ENCODE data around the gene STX16. TPM values are rescaled to one million over a fixed set of nuclear protein-coding genes. Genes with fewer than 3 reads are reported as not detected.

The STX16 gene
- total RNA-seq, 4 donors from 2014 or later: 53.2 to 112 (median 65.8) TPM

DNA sequence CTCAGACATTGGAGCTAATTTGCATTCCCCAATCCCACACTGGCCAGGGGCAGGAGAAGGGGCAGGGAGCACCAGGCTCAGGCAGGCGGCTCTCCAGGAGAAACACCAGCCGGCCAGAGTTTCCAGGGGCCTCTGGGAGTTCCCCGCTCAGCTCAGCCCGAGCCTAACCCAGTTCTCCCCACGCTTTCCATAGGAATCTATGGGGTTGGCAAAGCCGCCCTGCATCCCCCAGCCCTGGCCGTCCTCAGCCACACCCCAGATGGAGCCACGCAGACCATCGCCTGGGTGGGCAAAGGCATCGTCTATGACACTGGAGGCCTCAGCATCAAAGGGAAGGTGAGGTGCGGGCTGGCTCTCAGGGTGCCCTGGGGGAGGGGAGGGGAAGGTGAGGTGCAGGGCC lies 49.7 kb downstream of the STX16 start:
- TF ChIP-seq, protein P1, sequence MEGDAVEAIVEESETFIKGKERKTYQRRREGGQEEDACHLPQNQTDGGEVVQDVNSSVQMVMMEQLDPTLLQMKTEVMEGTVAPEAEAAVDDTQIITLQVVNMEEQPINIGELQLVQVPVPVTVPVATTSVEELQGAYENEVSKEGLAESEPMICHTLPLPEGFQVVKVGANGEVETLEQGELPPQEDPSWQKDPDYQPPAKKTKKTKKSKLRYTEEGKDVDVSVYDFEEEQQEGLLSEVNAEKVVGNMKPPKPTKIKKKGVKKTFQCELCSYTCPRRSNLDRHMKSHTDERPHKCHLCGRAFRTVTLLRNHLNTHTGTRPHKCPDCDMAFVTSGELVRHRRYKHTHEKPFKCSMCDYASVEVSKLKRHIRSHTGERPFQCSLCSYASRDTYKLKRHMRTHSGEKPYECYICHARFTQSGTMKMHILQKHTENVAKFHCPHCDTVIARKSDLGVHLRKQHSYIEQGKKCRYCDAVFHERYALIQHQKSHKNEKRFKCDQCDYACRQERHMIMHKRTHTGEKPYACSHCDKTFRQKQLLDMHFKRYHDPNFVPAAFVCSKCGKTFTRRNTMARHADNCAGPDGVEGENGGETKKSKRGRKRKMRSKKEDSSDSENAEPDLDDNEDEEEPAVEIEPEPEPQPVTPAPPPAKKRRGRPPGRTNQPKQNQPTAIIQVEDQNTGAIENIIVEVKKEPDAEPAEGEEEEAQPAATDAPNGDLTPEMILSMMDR (IDR thresholded peaks at IDR 0.05; ENCODE audit: low read depth): no peak

DNA sequence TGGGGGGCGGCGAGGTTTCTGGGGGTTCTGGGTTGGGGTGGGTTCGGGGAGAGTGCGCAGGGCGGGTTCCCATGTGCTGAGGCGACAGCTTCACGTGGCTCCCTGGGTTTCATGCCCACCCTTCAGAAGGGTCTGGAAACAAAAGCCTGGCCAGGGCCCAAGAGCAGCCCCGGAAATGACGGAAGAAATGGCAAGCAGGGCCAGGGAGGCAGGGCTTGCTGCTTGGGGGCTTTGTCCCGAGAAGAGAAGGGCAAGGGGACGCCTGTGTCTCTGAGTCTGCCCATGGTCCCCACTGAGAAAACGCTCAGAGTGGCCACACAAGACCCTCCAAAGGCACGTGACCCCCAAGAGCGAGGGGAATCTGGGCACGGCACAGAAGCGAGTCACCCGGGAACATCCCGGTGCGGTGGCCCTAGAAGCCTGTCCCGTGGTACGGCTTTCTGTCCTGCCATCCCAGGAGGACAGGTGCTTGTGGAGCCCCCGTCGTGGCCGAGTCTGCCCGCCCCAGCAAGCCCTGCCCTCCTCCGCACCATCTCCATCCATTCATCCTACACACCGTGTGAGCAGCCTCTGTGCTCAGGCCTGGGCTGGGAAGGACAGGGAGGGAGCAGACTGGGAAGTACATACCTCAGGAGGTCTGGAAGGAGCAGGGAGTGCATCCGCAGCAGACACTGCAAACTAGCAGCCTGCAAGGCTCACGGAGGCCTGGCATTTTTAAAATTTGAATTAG lies 50.5 kb downstream of the STX16 start:
- TF ChIP-seq, protein P1 (IDR thresholded peaks at IDR 0.05; ENCODE audit: low read depth): no peak

DNA sequence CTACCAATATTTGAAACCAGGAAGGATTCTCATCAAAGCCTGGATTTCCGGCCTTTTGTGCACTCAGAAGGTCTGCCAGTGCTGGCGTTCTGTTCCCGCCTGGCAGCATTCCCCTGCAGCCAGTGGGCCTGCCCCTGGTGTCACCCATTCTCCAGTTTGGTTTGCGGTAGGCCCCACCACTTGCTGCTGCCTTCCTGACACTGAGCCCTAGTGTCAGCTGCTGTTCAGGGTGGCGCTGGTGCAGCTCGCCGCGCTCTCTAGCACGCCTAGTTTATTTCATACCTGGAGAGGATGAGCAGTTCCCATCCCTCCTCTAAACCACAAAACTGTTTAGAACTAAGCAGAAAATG lies 51.1 kb downstream of the STX16 start:
- TF ChIP-seq, protein P1 (IDR thresholded peaks at IDR 0.05; ENCODE audit: low read depth): no peak

DNA sequence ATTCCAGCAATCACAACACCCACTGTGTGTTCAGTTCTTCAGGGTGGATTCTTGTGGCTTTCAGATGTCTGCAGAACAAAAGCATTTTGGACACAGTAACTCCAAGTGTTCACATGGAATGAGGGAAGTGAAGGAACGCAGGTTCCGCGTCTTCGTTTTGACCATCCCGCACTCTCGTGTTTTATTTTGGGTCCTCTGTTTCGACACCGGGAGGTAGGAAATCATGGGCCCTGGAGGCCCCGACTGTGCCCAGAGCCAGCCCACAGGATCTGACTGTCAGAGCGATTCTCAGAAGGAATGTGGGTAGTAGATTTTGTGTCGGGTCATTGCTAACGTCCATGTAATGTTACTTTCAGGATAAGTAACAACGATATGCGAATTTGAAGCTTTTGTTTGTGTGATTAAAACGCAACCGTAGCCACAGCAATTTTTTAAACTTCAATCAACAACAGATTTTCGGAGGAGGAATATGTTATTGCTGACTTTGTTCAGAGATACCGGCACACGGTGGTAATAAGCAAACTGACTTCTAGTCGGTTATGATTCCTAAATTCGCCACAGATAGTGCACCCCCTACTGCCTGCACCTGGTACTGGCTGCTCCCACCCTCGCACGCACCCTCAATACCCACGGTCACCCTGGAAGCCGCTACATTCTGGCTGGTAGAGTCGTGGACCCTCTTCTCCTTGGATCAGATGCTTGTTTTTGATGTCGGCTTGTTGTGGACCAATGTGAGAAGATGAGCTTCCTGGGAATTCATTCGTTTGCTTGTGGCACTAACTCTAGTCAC lies 52.0 kb downstream of the STX16 start:
- TF ChIP-seq, protein P1 (IDR thresholded peaks at IDR 0.05; ENCODE audit: low read depth): no peak

DNA sequence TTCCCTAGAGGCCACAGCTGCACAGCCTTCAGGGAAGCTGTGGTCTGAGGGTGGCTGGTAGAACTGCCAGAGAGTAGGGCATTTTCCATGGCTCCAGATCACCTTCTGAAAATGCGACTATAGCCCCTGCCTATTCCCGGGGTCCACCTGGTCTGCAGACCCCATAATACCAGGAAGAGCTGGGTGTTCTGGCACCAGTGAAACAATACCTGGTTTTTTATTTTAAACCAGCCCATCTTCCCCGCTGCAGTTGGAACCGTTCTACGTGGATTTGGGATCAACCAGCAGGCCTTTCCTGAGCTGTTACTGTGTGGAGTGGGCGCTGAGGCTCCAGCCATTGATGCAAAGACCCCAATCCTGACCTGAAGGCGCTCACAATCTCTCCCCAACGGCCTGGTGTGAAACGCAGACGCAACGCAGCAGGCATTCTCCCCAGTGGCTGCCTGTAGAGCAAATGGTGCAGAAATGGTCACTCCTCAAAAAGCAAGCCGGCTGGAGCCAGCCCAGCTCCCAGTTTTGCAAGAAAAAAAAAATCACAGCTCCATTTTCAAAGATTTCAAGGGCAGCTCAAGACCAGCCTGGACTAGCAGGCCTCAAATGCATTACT lies 52.8 kb downstream of the STX16 start:
- TF ChIP-seq, protein P1 (IDR thresholded peaks at IDR 0.05; ENCODE audit: low read depth): no peak

DNA sequence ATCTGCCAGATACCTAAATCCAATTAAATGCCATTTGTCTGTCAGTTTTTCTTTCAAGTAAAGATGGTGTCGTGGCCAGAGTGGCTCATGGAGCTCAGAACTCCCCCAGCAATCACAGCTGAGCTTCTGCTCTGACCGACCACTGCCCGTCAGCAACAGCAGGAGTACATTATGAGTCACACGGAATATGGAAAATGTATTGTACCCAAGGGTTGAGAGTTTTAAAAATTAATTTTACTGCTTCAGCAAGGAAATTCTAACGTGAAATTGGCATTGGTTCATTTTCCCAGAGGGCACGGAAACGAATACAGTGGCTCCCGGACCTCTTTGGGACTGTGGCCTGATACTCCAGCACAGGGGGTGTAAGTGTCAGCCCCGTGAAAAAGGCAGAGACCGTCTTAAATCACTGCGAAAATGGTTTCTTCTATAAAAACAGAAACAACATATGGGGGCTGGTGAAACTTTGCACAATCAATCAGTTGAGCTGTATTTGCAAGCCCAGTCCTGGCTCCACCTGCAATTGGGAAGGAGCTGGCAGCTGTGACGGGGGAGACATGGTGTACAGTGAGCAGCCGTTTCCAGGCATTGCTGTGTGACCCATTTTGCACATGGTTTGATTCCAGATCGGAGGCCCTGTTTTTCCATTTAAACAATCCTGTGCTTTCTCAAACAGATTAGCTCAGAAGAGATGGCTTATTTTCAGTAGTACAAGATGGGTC lies 54.3 kb downstream of the STX16 start:
- TF ChIP-seq, protein P1 (IDR thresholded peaks at IDR 0.05; ENCODE audit: low read depth): no peak

Measured in subcutaneous adipose tissue (tissue), 4 donors.